ENCODE results near the gene ACTR6.

Gene ACTR6

GRCh38 chr12:100158535-100158934, 42.1 kb upstream of the ACTR6 start:
- Histone ChIP-seq H3K27me3 (replicated peaks in 2 of 5; ENCODE audit: control insufficient read depth in 4 of 5, insufficient read depth in 5 of 5, low read length in 4 of 5) (no peaks in the 10 kb centered on the region), H3K9me3 (ENCODE audit: control extremely low read depth in 1 of 5, control insufficient read depth in 4 of 5, insufficient read depth in 2 of 5, low read depth in 1 of 5, low read length in 4 of 5) (no peaks in the 10 kb centered on the region), H3K4me3 (ENCODE audit: control insufficient read depth in 1 of 7, extremely low read depth in 1 of 7, insufficient read depth in 4 of 7, low read depth in 2 of 7, low read length in 6 of 7) (no peak overlapping the region), H3K36me3 (ENCODE audit: control insufficient read depth in 4 of 4, insufficient read depth in 4 of 4, low read length in 3 of 4) (no peaks in the 10 kb centered on the region), H3K27ac (ENCODE audit: insufficient read depth in 1 of 2, low read depth in 1 of 2, low read length in 2 of 2, poor library complexity in 1 of 2, severe bottlenecking in 2 of 2) (no peak overlapping the region), H3K4me1 (ENCODE audit: control extremely low read depth in 1 of 4, control insufficient read depth in 4 of 4, insufficient read depth in 4 of 4, low read length in 3 of 4) (peaks cover 0 to 5% (median 3%) of the 10 kb centered on the region in 4 experiments)
- no peak for DNase-seq
- ChIA-PET POLR2A (no interaction called here), CTCF (interaction anchor here (0.9 to 1.7 kb wide), 5 partner anchors 11 to 396 kb away, joined by 3 to 8 read pairs (median 4); no protein-coding TSS in a partner anchor)
- 96% methylated on average over 3 of the region's 4 CpGs for WGBS (ENCODE audit: insufficient coverage)

- DNase-seq, result no peak
- WGBS (ENCODE audit: insufficient coverage), result 99% methylated on average over 5 of the region's 9 CpGs
- Histone ChIP-seq H3K4me3 (ENCODE audit: control insufficient read depth in 1 of 7, extremely low read depth in 1 of 7, insufficient read depth in 4 of 7, low read depth in 2 of 7, low read length in 6 of 7) (no peak overlapping the region), H3K27ac (ENCODE audit: insufficient read depth in 1 of 2, low read depth in 1 of 2, low read length in 2 of 2, poor library complexity in 1 of 2, severe bottlenecking in 2 of 2) (no peak overlapping the region), H3K4me1 (ENCODE audit: control extremely low read depth in 1 of 4, control insufficient read depth in 4 of 4, insufficient read depth in 4 of 4, low read length in 3 of 4) (peaks cover 0 to 15% (median 9%) of the 10 kb centered on the region in 4 experiments), H3K27me3 (replicated peaks in 2 of 5; ENCODE audit: control insufficient read depth in 4 of 5, insufficient read depth in 5 of 5, low read length in 4 of 5) (no peaks in the 10 kb centered on the region), H3K36me3 (ENCODE audit: control insufficient read depth in 4 of 4, insufficient read depth in 4 of 4, low read length in 3 of 4) (no peaks in the 10 kb centered on the region), H3K9me3 (ENCODE audit: control extremely low read depth in 1 of 5, control insufficient read depth in 4 of 5, insufficient read depth in 2 of 5, low read depth in 1 of 5, low read length in 4 of 5) (no peaks in the 10 kb centered on the region)
- CTCF ChIA-PET, result interaction anchor here (1.3 to 1.7 kb wide), 3 partner anchors 14 to 395 kb away, joined by 4 to 8 read pairs (median 5); no protein-coding TSS in a partner anchor
- POLR2A ChIA-PET, result no interaction called here
These were observed 41.1 kb upstream of the ACTR6 start for GRCh38 chr12:100159391-100160104.

- POLR2A ChIA-PET, result no interaction called here
- Histone ChIP-seq H3K4me1 (ENCODE audit: control extremely low read depth in 1 of 4, control insufficient read depth in 4 of 4, insufficient read depth in 4 of 4, low read length in 3 of 4) (peaks cover 0 to 16% (median 10%) of the 10 kb centered on the region in 4 experiments), H3K27me3 (replicated peaks in 2 of 5; ENCODE audit: control insufficient read depth in 4 of 5, insufficient read depth in 5 of 5, low read length in 4 of 5) (no peaks in the 10 kb centered on the region), H3K4me3 (ENCODE audit: control insufficient read depth in 1 of 7, extremely low read depth in 1 of 7, insufficient read depth in 4 of 7, low read depth in 2 of 7, low read length in 6 of 7) (peak overlapping the region in 6 of 7 experiments; percentile 42 to 78 (median 56)), H3K27ac (ENCODE audit: insufficient read depth in 1 of 2, low read depth in 1 of 2, low read length in 2 of 2, poor library complexity in 1 of 2, severe bottlenecking in 2 of 2) (no peak overlapping the region), H3K36me3 (ENCODE audit: control insufficient read depth in 4 of 4, insufficient read depth in 4 of 4, low read length in 3 of 4) (peaks cover 0 to 3% (median 0%) of the 10 kb centered on the region in 4 experiments), H3K9me3 (ENCODE audit: control extremely low read depth in 1 of 5, control insufficient read depth in 4 of 5, insufficient read depth in 2 of 5, low read depth in 1 of 5, low read length in 4 of 5) (no peaks in the 10 kb centered on the region)
- DNase-seq, result peak; percentile 74 to 88 (median 82)
- CTCF ChIA-PET, result interaction anchor here (1.3 to 5.2 kb wide), 5 partner anchors 10 to 37 kb away, joined by 3 to 33 read pairs (median 4); partner anchors contain the start of gene ACTR6
- 5% methylated on average over 16 of the region's 16 CpGs for WGBS (ENCODE audit: insufficient coverage)
These were observed 37.0 kb upstream of the ACTR6 start for GRCh38 chr12:100163416-100164152.

DNA sequence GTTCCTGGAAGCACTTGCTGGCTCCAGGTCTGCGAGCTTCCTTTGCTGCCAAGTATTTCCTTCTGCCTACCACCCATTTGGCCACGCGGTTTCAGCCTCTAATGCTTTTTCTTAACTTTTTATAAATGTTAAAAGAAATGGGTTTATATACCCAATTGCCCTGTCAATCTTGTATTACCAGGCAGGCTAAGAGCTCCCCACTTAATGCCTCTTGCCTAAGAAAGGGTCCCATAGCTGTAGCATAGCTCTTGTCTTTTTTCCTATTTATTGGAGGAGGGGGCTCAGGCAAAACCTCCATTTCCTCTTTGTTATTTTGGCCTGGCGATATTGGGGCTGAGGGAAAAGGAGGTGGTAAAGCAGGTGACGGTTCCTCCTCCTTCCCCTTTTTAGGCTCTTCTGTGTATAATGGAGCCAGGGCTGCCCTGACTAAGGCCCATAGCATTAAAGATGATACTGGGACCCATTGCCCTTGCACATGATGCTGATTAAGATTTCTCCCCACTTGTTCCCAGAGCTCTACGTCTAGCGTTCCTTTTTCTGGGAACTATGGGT, 36.4 kb upstream of the ACTR6 start:
- no peaks in the 10 kb centered on the region for H3K27me3 ChIP-seq (replicated peaks in 2 of 5; ENCODE audit: control insufficient read depth in 4 of 5, insufficient read depth in 5 of 5, low read length in 4 of 5)
- 100% methylated on average over 1 of the region's 7 CpGs for WGBS (ENCODE audit: insufficient coverage)
- no peaks in the 10 kb centered on the region for H3K9me3 ChIP-seq (ENCODE audit: control extremely low read depth in 1 of 5, control insufficient read depth in 4 of 5, insufficient read depth in 2 of 5, low read depth in 1 of 5, low read length in 4 of 5)
- peaks cover 0 to 16% (median 10%) of the 10 kb centered on the region in 4 experiments for H3K4me1 ChIP-seq (ENCODE audit: control extremely low read depth in 1 of 4, control insufficient read depth in 4 of 4, insufficient read depth in 4 of 4, low read length in 3 of 4)
- peaks cover 0 to 3% (median 0%) of the 10 kb centered on the region in 4 experiments for H3K36me3 ChIP-seq (ENCODE audit: control insufficient read depth in 4 of 4, insufficient read depth in 4 of 4, low read length in 3 of 4)
- ChIA-PET POLR2A (no interaction called here), CTCF (interaction anchor here (1.3 to 5.2 kb wide), 4 partner anchors 11 to 31 kb away, joined by 3 to 33 read pairs (median 4); no protein-coding TSS in a partner anchor)
- H3K4me3 ChIP-seq (ENCODE audit: control insufficient read depth in 1 of 7, extremely low read depth in 1 of 7, insufficient read depth in 4 of 7, low read depth in 2 of 7, low read length in 6 of 7), result peak overlapping the region in 6 of 7 experiments; percentile 42 to 78 (median 56)
- DNase-seq, result peak in 2 of 3 donors; percentile 25 to 40
- H3K27ac ChIP-seq (ENCODE audit: insufficient read depth in 1 of 2, low read depth in 1 of 2, low read length in 2 of 2, poor library complexity in 1 of 2, severe bottlenecking in 2 of 2), result no peak overlapping the region

DNA sequence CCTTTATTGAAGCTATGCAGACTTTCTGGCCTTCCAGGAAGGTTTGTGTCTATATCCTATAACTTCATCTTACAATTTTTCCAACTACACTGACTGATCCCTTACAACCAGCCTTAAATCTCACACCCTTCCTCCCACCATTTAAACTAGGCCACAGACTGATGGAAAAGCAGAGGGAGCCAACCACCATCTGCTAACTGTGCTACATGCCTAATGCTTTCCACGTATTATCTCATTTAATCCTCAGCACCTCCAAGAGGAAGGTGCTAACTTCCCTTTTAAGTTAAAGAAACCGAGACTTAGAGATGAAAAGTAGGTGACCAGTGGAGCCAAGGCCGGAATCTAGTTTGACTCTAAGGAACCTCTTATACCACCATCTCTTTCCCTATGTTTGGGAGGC, 35.3 kb upstream of the ACTR6 start:
- no peak for DNase-seq
- Histone ChIP-seq H3K4me1 (ENCODE audit: control extremely low read depth in 1 of 4, control insufficient read depth in 4 of 4, insufficient read depth in 4 of 4, low read length in 3 of 4) (peaks cover 0 to 16% (median 10%) of the 10 kb centered on the region in 4 experiments), H3K27ac (ENCODE audit: insufficient read depth in 1 of 2, low read depth in 1 of 2, low read length in 2 of 2, poor library complexity in 1 of 2, severe bottlenecking in 2 of 2) (no peak overlapping the region), H3K27me3 (replicated peaks in 2 of 5; ENCODE audit: control insufficient read depth in 4 of 5, insufficient read depth in 5 of 5, low read length in 4 of 5) (no peaks in the 10 kb centered on the region), H3K9me3 (ENCODE audit: control extremely low read depth in 1 of 5, control insufficient read depth in 4 of 5, insufficient read depth in 2 of 5, low read depth in 1 of 5, low read length in 4 of 5) (no peaks in the 10 kb centered on the region), H3K36me3 (ENCODE audit: control insufficient read depth in 4 of 4, insufficient read depth in 4 of 4, low read length in 3 of 4) (peaks cover 0 to 3% (median 0%) of the 10 kb centered on the region in 4 experiments), H3K4me3 (ENCODE audit: control insufficient read depth in 1 of 7, extremely low read depth in 1 of 7, insufficient read depth in 4 of 7, low read depth in 2 of 7, low read length in 6 of 7) (no peak overlapping the region)
- CTCF ChIA-PET, result interaction anchor here (0.6 to 5.2 kb wide), 3 partner anchors 12 to 1726 kb away, joined by 3 to 33 read pairs (median 3); no protein-coding TSS in a partner anchor
- POLR2A ChIA-PET, result no interaction called here
- 92% methylated on average over 3 of the region's 3 CpGs for WGBS (ENCODE audit: insufficient coverage)

DNA sequence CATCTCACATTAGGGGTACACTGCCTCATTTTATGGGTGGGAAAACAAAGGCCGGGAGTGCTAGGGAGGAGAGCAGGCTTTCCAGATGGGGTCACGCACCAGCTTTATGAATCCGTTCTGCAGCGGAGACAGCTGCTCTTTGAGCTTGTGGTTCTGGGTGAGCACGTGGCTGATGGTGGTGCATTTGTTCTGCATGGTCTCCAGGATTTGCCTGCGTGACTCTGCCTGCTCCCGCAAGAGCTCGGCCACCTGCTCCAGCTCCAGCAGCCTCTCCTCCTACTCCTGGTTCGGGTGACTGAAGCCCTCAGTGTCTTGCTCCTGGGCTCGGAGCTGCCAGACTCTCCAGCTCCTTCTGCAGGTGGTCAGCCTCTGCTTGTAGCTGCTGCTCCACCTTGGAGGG, 34.4 kb upstream of the ACTR6 start:
- 97% methylated on average over 10 of the region's 10 CpGs for WGBS (ENCODE audit: insufficient coverage)
- peaks cover 0 to 3% (median 0%) of the 10 kb centered on the region in 4 experiments for H3K36me3 ChIP-seq (ENCODE audit: control insufficient read depth in 4 of 4, insufficient read depth in 4 of 4, low read length in 3 of 4)

More for the DNA sequence above, 34.4 kb upstream of the ACTR6 start:
- POLR2A ChIA-PET, result no interaction called here
- CTCF ChIA-PET, result interaction anchor here (5.2 kb wide), 1 partner anchor 13 kb away, joined by 33 read pairs; no protein-coding TSS in a partner anchor
- no peak overlapping the region for H3K4me3 ChIP-seq (ENCODE audit: control insufficient read depth in 1 of 7, extremely low read depth in 1 of 7, insufficient read depth in 4 of 7, low read depth in 2 of 7, low read length in 6 of 7)
- H3K27ac ChIP-seq (ENCODE audit: insufficient read depth in 1 of 2, low read depth in 1 of 2, low read length in 2 of 2, poor library complexity in 1 of 2, severe bottlenecking in 2 of 2), result no peak overlapping the region
- no peak for DNase-seq
- H3K4me1 ChIP-seq (ENCODE audit: control extremely low read depth in 1 of 4, control insufficient read depth in 4 of 4, insufficient read depth in 4 of 4, low read length in 3 of 4), result peaks cover 0 to 16% (median 10%) of the 10 kb centered on the region in 4 experiments
- no peaks in the 10 kb centered on the region for H3K9me3 ChIP-seq (ENCODE audit: control extremely low read depth in 1 of 5, control insufficient read depth in 4 of 5, insufficient read depth in 2 of 5, low read depth in 1 of 5, low read length in 4 of 5)
- no peaks in the 10 kb centered on the region for H3K27me3 ChIP-seq (replicated peaks in 2 of 5; ENCODE audit: control insufficient read depth in 4 of 5, insufficient read depth in 5 of 5, low read length in 4 of 5)

All from common myeloid progenitor, CD34-positive (primary cell).